OCI-LY7 (cell line): ENCODE data around the gene SMYD3. TPM values are rescaled to one million over a fixed set of nuclear protein-coding genes. Genes with fewer than 3 reads are reported as not detected.
"Not testable (repeated sequence)": the region's sequence is repeated elsewhere in the genome, so short reads cannot be mapped to it uniquely, and the experiment has no call there.

Experiments used
- BruUV-seq: library from RNA; stranded (reverse); fragments of 400-500 nt; replicated peaks from 2 replicates; lab custom pipeline; 2021; lab: Mats Ljungman, UMichigan
- CTCF ChIA-PET: fragments of 300-600 bp; sonication (Branson Sonifier 250); formaldehyde crosslinking; loops from one replicate; lab custom pipeline; 2022; ENCODE audit warnings: antibody characterized with exemption; ENCODE audit not compliant: unreplicated experiment; lab: Charles Lee
- POLR2A ChIA-PET: fragments of 300-600 bp; sonication (Branson Sonifier 250); formaldehyde crosslinking; loops from one replicate; lab custom pipeline; 2022; ENCODE audit warnings: antibody characterized with exemption; lab: Charles Lee
- DNase-seq: peaks from one replicate; pipeline ENCODE4 v3.0.0-alpha.2; 2015; ENCODE audit warnings: low spot score
- H2AFZ ChIP-seq: fragments of 200-600 bp; sonication (generic), shearing (Covaris generic); 2 replicates; pipeline ENCODE4 v1.6.1; 2014; ENCODE audit warnings: mild to moderate bottlenecking, antibody characterized with exemption, low read length, moderate library complexity
- H3K27ac ChIP-seq: fragments of 200-600 bp; sonication (generic); 2 replicates; pipeline ENCODE4 v1.5.1; 2014; ENCODE audit warnings: mixed run types, low read depth, mild to moderate bottlenecking, moderate library complexity, low read length, inconsistent platforms; ENCODE audit not compliant: poor library complexity, severe bottlenecking
- H3K36me3 ChIP-seq: fragments of 200-600 bp; sonication (generic); 2 replicates; pipeline ENCODE4 v1.6.1; 2014; ENCODE audit warnings: mild to moderate bottlenecking, antibody characterized with exemption, low read length, moderate library complexity, mixed read lengths; ENCODE audit not compliant: insufficient read depth
- H3K4me1 ChIP-seq: fragments of 200-600 bp; sonication (generic); 2 replicates; pipeline ENCODE4 v1.5.1; 2014; ENCODE audit warnings: mild to moderate bottlenecking, low read length; ENCODE audit not compliant: insufficient read depth, poor library complexity, severe bottlenecking
- H3K4me2 ChIP-seq: fragments of 200-600 bp; sonication (generic); 2 replicates; pipeline ENCODE4 v1.6.1; 2014; ENCODE audit warnings: mild to moderate bottlenecking, low read length
- H3K4me3 ChIP-seq: fragments of 200-600 bp; sonication (generic); 2 replicates; pipeline ENCODE4 v1.5.1; 2014; ENCODE audit warnings: mild to moderate bottlenecking, low read depth, low read length; ENCODE audit not compliant: poor library complexity, severe bottlenecking
- H3K79me2 ChIP-seq: fragments of 200-600 bp; sonication (generic); 2 replicates; pipeline ENCODE4 v1.6.1; 2016; ENCODE audit warnings: low read depth, mild to moderate bottlenecking, low read length, moderate library complexity, mixed read lengths; ENCODE audit not compliant: insufficient read depth
- H3K9me2 ChIP-seq: fragments of 200-600 bp; sonication (generic); 2 replicates; pipeline ENCODE4 v1.6.1; 2016; ENCODE audit warnings: mild to moderate bottlenecking, low read length, mixed read lengths; ENCODE audit not compliant: insufficient read depth
- H3K9me3 ChIP-seq: fragments of 200-600 bp; sonication (generic); 2 replicates; pipeline ENCODE4 v1.6.1; 2014; ENCODE audit warnings: mild to moderate bottlenecking, mixed run types, low read length, mixed read lengths
- H4K20me1 ChIP-seq: fragments of 200-600 bp; sonication (generic); 2 replicates; pipeline ENCODE4 v1.6.1; 2014; ENCODE audit warnings: mild to moderate bottlenecking, antibody characterized with exemption, low read length, moderate library complexity, mixed read lengths; ENCODE audit not compliant: insufficient read depth
- EZH2phosphoT487 ChIP-seq: fragments of 200-600 bp; sonication (generic); IDR thresholded peaks from 2 replicates; pipeline ENCODE4 v1.6.1; 2018; ENCODE audit warnings: low read depth, borderline replicate concordance, mild to moderate bottlenecking, mixed run types, antibody characterized with exemption, low read length, moderate library complexity, mixed read lengths
- intact Hi-C: fragments of 100-400 bp; cut with micrococcal nuclease; formaldehyde crosslinking; loops from one replicate; pipeline ENCODE4 v1.10.0; 2022; ENCODE audit not compliant: unreplicated experiment
- total RNA-seq, 2 experiments: library from RNA; depleted of rRNA in 1 of 2; stranded (reverse); fragments of >200 nt in 1 of 2; shearing (Covaris generic) in 1 of 2; gene quantifications; 2 replicates each; pipeline ENCODE4 v1.2.3, GENCODE V29; 2014 to 2022
- TF ChIP-seq, protein P1 (sequence below): fragments of 200-600 bp; sonication (generic); conservative IDR thresholded peaks from 2 replicates; pipeline ENCODE4 v1.5.1; 2014; ENCODE audit warnings: mild to moderate bottlenecking, antibody characterized with exemption, low read length, moderate library complexity, mixed read lengths

SMYD3 gene
- total RNA-seq, 2 experiments from 2014 or later: 28.9 to 34.5 TPM

DNA sequence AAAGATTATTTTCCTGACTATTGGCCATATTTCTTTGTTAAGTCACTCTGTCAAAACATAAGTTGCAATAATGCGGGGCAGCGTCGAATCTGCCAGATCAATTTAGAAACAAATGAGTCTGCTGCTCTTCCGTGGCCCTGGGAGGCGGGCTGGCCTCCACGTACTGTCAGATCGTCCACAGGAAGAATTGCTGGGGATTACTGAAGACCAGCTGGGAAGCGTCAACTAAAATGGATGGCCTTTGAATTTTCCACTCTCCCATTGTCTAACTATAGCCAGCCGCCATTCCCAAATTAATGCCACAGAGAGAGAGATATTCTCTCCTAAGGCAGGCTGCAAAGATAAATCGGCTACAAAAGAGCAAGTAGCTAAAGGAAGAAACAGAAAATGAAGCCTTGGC, 560.2 kb downstream of the SMYD3 start:
- ChIA-PET CTCF (no interaction called here), POLR2A (no interaction called here)
- TF ChIP-seq EZH2phosphoT487: no peak
- TF ChIP-seq, protein P1, sequence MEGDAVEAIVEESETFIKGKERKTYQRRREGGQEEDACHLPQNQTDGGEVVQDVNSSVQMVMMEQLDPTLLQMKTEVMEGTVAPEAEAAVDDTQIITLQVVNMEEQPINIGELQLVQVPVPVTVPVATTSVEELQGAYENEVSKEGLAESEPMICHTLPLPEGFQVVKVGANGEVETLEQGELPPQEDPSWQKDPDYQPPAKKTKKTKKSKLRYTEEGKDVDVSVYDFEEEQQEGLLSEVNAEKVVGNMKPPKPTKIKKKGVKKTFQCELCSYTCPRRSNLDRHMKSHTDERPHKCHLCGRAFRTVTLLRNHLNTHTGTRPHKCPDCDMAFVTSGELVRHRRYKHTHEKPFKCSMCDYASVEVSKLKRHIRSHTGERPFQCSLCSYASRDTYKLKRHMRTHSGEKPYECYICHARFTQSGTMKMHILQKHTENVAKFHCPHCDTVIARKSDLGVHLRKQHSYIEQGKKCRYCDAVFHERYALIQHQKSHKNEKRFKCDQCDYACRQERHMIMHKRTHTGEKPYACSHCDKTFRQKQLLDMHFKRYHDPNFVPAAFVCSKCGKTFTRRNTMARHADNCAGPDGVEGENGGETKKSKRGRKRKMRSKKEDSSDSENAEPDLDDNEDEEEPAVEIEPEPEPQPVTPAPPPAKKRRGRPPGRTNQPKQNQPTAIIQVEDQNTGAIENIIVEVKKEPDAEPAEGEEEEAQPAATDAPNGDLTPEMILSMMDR: no peak
- no TSS peak for BruUV-seq
- Histone ChIP-seq H3K4me3 (no peak overlapping the region), H2AFZ (no peak overlapping the region), H3K79me2 (no peaks in the 10 kb centered on the region), H3K27ac (no peak overlapping the region), H3K4me2 (no peak overlapping the region), H3K36me3 (no peaks in the 10 kb centered on the region), H3K9me2 (no peaks in the 10 kb centered on the region), H3K9me3 (no peaks in the 10 kb centered on the region), H4K20me1 (no peaks in the 10 kb centered on the region), H3K4me1 (peaks cover 2% of the 10 kb centered on the region)
- intact Hi-C loops: no loop called here
- DNase-seq: no peak

DNA sequence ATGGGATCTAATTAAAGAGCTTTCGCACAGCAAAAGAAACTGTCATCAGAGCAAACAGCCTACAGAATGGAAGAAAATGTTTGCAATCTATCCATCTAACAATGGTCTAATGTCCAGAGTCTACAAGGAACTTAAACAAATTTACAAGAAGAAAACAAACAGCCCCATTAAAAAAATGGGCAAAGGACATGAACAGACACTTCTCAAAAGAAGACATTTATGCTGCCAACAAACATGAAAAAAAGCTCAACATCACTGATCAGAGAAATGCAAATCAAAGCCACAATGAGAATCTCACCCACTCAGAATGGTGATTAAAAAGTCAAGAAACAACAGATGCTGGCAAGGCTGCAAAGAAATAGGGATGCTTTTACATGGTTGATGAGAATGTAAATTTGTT, 561.9 kb downstream of the SMYD3 start:
- H3K27ac ChIP-seq, H3K79me2 ChIP-seq, H3K4me2 ChIP-seq, H3K36me3 ChIP-seq, H3K9me2 ChIP-seq, H3K9me3 ChIP-seq, DNase-seq, H3K4me3 ChIP-seq, H2AFZ ChIP-seq, CTCF ChIA-PET, POLR2A ChIA-PET, H3K4me1 ChIP-seq, intact Hi-C loops, H4K20me1 ChIP-seq, BruUV-seq: not testable (repeated sequence)

DNA sequence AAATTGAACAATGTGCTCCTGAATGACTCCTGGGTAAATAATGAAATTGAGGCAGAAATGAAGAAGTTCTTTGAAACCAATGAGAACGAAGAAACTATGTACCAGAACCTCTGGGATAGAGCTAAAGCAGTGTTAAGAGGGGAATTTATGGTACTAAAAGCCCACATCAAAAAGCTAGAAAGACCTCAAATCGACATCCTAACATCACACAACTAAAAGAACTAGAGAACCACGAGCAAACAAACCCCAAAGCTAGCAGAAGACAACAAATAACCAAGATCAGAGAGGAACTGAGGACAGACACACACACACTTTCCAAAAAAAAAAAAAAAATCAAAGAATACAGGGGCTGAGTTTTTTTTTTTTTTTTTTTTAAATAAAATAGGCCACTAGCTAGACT, 564.2 kb downstream of the SMYD3 start:
- H3K27ac ChIP-seq: no peak overlapping the region
- no peaks in the 10 kb centered on the region for H4K20me1 ChIP-seq
- TF ChIP-seq, protein P1: no peak
- TF ChIP-seq EZH2phosphoT487: no peak
- H3K4me2 ChIP-seq: no peak overlapping the region
- H3K4me1 ChIP-seq: no peaks in the 10 kb centered on the region
- no peak overlapping the region for H3K4me3 ChIP-seq
- H3K36me3 ChIP-seq: no peaks in the 10 kb centered on the region
- no peak overlapping the region for H2AFZ ChIP-seq
- intact Hi-C loops: no loop called here
- no peaks in the 10 kb centered on the region for H3K9me2 ChIP-seq
- no peaks in the 10 kb centered on the region for H3K79me2 ChIP-seq
- POLR2A ChIA-PET: interaction anchor here (0.6 to 0.8 kb wide), 4 partner anchors 98 to 444 kb away, joined by 3 to 8 read pairs (median 4); no protein-coding TSS in a partner anchor
- DNase-seq: no peak
- CTCF ChIA-PET: no interaction called here
- no peaks in the 10 kb centered on the region for H3K9me3 ChIP-seq
- BruUV-seq: no TSS peak

DNA sequence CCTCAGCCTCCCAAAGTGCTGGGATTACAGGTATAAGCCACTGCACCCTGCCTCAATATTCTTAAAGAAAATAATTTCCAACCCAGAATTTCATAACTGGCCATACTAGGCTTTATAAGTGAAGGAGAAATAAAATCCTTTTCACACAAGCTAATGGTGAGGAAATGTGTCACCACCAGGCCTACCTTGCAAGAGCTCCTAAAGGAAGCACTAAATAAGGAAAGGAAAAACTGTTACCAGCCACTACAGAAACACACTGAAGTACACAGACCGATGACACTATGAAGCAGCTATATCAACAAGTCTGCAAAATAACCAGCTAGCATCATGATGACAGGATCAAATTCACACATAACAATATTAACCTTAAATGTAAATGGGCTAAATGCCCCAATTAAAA, 565.3 kb downstream of the SMYD3 start:
- H3K9me3 ChIP-seq, BruUV-seq, H3K4me3 ChIP-seq, H3K9me2 ChIP-seq, H2AFZ ChIP-seq, DNase-seq, H3K79me2 ChIP-seq, intact Hi-C loops, H3K27ac ChIP-seq, H3K4me2 ChIP-seq, H3K36me3 ChIP-seq, CTCF ChIA-PET, H4K20me1 ChIP-seq, H3K4me1 ChIP-seq: not testable (repeated sequence)
- POLR2A ChIA-PET: interaction anchor here (0.7 kb wide), 1 partner anchor 394 kb away, joined by 3 read pairs; no protein-coding TSS in a partner anchor
